SH-SY5Y (cell line): Measurements from ENCODE around the gene HTR6.

Source experiments
- GATA2 ChIP-seq: IDR thresholded peaks from 2 replicates; pipeline ENCODE4 v1.6.1; 2011; ENCODE audit warnings: mild to moderate bottlenecking, low read depth, low read length
- GATA3 ChIP-seq: IDR thresholded peaks from 2 replicates; pipeline ENCODE4 v1.6.1; 2011; ENCODE audit warnings: low read depth, mild to moderate bottlenecking, low read length, moderate library complexity

DNA sequence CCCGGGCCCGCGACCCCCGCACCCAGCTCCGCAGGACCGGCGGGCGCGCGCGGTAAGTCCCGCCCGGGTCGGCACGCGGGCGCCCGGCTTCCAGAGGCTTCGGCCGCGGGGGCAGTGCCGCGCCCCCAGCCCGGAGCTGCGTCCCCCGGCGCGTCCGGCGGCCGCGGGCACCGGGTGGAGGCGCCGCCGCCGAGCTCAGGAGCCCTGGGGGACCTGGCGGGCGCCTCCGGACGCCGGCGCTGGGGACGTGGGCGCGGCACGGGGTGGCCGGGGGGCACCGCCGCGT lies 20.3 kb upstream of the HTR6 start:
- TF ChIP-seq GATA3 (no peak), GATA2 (no peak)
